K562 (cell line): ENCODE data around the gene SYS1. TPM values are rescaled to one million over a fixed set of nuclear protein-coding genes. Genes with fewer than 3 reads are reported as not detected.

ENCODE experiments used
- BHLHE40 ChIP-seq: IDR thresholded peaks from 2 replicates; pipeline ENCODE4 v1.6.1; 2011; ENCODE audit warnings: low read length, improper control_type of control experiment
- CXXC5 ChIP-seq: fragments of 250-450 bp; sonication (Bioruptor Pico); IDR thresholded peaks from 2 replicates; pipeline ENCODE4 v1.8.0; 2022; ENCODE audit warnings: inconsistent platforms, mild to moderate bottlenecking, moderate library complexity
- DIDO1 ChIP-seq: fragments of 450-650 bp; IDR thresholded peaks from 2 replicates; pipeline ENCODE4 v1.6.1; 2016; ENCODE audit warnings: low read depth, missing biosample characterization, missing genetic modification characterization
- EP400 ChIP-seq: fragments of 450-650 bp; IDR thresholded peaks from 2 replicates; pipeline ENCODE4 v1.6.1; 2017; ENCODE audit warnings: antibody characterized with exemption, mild to moderate bottlenecking, moderate library complexity
- GABPB2 ChIP-seq: fragments of 250-450 bp; sonication (Bioruptor Pico); conservative IDR thresholded peaks from 2 replicates; pipeline ENCODE4 v1.5.1; 2021; ENCODE audit warnings: mild to moderate bottlenecking
- JUND ChIP-seq, 2 experiments: IDR thresholded peaks; 2 replicates in 1 of 2; 3 replicates in 1 of 2; pipeline ENCODE4 v1.6.1; 2011; ENCODE audit warnings: borderline replicate concordance in 2 of 2, low read depth in 2 of 2, low read length in 2 of 2, improper control_type of control experiment in 1 of 2, missing biosample characterization in 1 of 2, missing genetic modification characterization in 1 of 2, missing genetic modification reagents in 1 of 2
- MTA1 ChIP-seq: fragments of 450-650 bp; IDR thresholded peaks from 2 replicates; pipeline ENCODE4 v1.6.1; 2017; ENCODE audit warnings: borderline replicate concordance
- PREB ChIP-seq: sonication (generic); formaldehyde crosslinking; IDR thresholded peaks from 2 replicates; pipeline ENCODE4 v1.8.1; 2023; ENCODE audit warnings: mild to moderate bottlenecking, missing genetic modification reagents
- RERE ChIP-seq: sonication (generic); formaldehyde crosslinking; IDR thresholded peaks from 2 replicates; pipeline ENCODE4 v1.8.0; 2023; ENCODE audit warnings: missing genetic modification reagents, mild to moderate bottlenecking, borderline replicate concordance
- SAP30 ChIP-seq: fragments of 200-600 bp; sonication (generic); IDR thresholded peaks from 2 replicates; pipeline ENCODE4 v1.6.1; 2012; ENCODE audit warnings: borderline replicate concordance, low read depth, mild to moderate bottlenecking, moderate library complexity, low read length, control low read depth, inconsistent platforms; ENCODE audit not compliant: insufficient read depth, poor library complexity, severe bottlenecking
- TCFL5 ChIP-seq: fragments of 250-450 bp; sonication (Bioruptor Pico); conservative IDR thresholded peaks from 2 replicates; pipeline ENCODE4 v1.6.1; 2021; ENCODE audit warnings: mild to moderate bottlenecking, moderate library complexity, matching md5 sums
- TFE3 ChIP-seq: fragments of 450-650 bp; formaldehyde crosslinking; IDR thresholded peaks from 2 replicates; pipeline ENCODE4 v1.4.0; 2020; ENCODE audit warnings: mild to moderate bottlenecking, mixed read lengths
- ZBTB12 ChIP-seq: fragments of 250-450 bp; sonication (Bioruptor Pico); IDR thresholded peaks from 2 replicates; pipeline ENCODE4 v1.4.0; 2020
- ZBTB5 ChIP-seq: fragments of 450-650 bp; IDR thresholded peaks from 2 replicates; pipeline ENCODE4 v1.6.1; 2017; ENCODE audit warnings: antibody characterized with exemption
- polyA plus RNA-seq, 8 experiments: library from polyadenylated mRNA; depleted of rRNA in 4 of 8; stranded (reverse) in 5 of 8; unstranded in 3 of 8; fragments of >200 nt; fragmentation: Nextera tagmentation in 2 of 8; fragmentation: Illumina TruSeq in 1 of 8; extraction: Ambion mirVana in 2 of 8; extraction: Trizol in 1 of 8; gene quantifications; 2 replicates each; pipeline versions ENCODE4 v1.2.1 to v1.2.3, GENCODE V29; 2011 to 2014; ENCODE audit warnings: inconsistent platforms in 1 of 8, missing spikeins in 1 of 8
- total RNA-seq, 7 experiments: library from RNA; depleted of rRNA in 6 of 7; stranded (reverse); fragments of >200 nt in 6 of 7; fragmentation: Illumina TruSeq in 2 of 7; extraction: Trizol in 2 of 7; gene quantifications; 2 replicates each; pipeline versions ENCODE4 v1.2.1 to v1.2.3, GENCODE V29; 2011 to 2021; ENCODE audit warnings: low replicate concordance in 1 of 7

Gene SYS1
- total and polyA plus RNA-seq, 9 of the 15 experiments (the other 6 are each of a cell fraction or from before 2014, with no cell fraction given): 11.1 to 25.2 (median 17.5) TPM

- no peak for TF ChIP-seq RERE (CRISPR knock-in tag)
- TF ChIP-seq JUND (IDR thresholded peaks at IDR 0.05; ENCODE audit: borderline replicate concordance, low read depth, low read length): no peak; the same call in 1 of the 2 replicates
- peak; percentile 22; the same call in 1 of the 3 replicates for TF ChIP-seq JUND (tag; IDR thresholded peaks at IDR 0.05; ENCODE audit: borderline replicate concordance, low read depth, low read length)
- peak; percentile 93 for TF ChIP-seq MTA1
- peak; percentile 66; the same call in 1 of the 2 replicates for TF ChIP-seq DIDO1
- TF ChIP-seq TCFL5 (CRISPR knock-in tag): no peak
- no peak for TF ChIP-seq BHLHE40
- TF ChIP-seq GABPB2 (CRISPR knock-in tag): no peak
- TF ChIP-seq SAP30: peak; percentile 97
- TF ChIP-seq CXXC5 (CRISPR knock-in tag): peak; percentile 73
- TF ChIP-seq ZBTB5: no peak
- peak; percentile 85 for TF ChIP-seq EP400
- no peak for TF ChIP-seq PREB (CRISPR knock-in tag)
- no peak for TF ChIP-seq TFE3
- TF ChIP-seq ZBTB12: peak; percentile 66
These were observed 53.1 kb downstream of the SYS1 start, which contains the start of gene PIGT (continued) for GRCh38 chr20:45415822-45416637.
